GM15510 (cell line): ENCODE data around the gene NR5A2.

Experiments
- POLR2A ChIP-seq: IDR thresholded peaks from 3 replicates; pipeline ENCODE4 v1.6.1; 2011; ENCODE audit warnings: borderline replicate concordance; ENCODE audit not compliant: insufficient read length; ENCODE audit errors: extremely low read depth

Gene NR5A2

DNA sequence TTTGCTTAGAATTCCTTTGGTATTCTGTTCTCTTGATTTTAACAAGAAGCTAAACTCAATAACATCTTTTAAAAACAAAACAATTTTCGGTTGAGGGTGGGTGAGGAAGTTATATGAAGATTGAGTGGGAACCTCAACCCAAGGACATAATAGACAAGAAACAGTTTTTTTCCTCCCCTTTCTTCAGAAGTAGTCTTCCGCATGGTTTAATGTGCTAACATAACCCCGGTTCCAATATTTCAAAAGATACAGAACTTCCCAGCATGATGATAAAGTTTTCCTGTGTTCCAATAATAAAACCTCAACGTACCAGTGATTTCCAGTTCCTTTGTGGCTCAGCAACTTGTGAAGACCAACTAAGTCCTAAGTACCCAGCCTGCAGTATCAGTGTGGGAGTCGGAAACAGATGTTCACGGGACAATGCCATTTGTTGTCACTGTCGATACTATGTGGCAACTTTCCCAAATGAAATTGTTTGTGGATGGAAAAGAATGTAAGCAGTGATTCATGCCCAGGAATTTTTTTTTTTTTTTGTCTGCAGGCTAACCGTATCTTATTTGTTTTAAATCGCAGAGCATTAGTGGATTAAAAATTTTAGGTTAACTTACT is 48.5 kb downstream of the NR5A2 start:
- no peak for TF ChIP-seq POLR2A

DNA sequence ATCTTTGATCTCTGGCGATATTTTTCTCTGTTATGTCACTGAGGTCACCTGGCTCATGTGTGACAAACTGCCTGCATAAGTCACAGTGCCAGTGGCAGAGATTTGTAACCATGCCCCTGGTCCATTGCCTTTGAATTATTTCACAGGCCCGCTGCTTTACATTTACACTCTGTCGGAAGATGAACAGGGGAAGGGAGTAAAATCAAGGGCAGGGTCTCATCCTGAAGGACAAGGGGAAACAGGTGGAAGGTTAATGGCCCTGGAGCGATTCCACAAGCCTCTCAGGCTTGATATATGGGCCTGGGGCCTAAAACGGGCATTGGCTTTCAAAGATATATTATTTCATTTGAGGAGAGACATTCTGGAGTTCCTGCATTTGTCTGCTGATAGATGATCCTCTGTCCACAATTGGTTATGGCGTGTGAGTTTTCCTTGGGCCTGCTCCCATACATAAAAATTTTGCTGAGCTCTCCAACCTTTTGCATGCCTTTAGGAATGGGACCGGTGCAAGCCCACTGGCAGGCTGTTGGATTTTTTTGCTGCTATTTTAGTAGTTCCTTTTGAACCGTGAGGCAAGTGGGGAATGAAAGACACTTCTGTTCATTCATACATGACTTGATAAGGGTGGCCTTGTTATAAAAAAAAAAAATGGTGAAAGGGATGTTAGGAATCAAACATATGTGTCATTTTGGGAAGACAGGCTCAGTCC is 51.9 kb downstream of the NR5A2 start:
- no peak for TF ChIP-seq POLR2A

DNA sequence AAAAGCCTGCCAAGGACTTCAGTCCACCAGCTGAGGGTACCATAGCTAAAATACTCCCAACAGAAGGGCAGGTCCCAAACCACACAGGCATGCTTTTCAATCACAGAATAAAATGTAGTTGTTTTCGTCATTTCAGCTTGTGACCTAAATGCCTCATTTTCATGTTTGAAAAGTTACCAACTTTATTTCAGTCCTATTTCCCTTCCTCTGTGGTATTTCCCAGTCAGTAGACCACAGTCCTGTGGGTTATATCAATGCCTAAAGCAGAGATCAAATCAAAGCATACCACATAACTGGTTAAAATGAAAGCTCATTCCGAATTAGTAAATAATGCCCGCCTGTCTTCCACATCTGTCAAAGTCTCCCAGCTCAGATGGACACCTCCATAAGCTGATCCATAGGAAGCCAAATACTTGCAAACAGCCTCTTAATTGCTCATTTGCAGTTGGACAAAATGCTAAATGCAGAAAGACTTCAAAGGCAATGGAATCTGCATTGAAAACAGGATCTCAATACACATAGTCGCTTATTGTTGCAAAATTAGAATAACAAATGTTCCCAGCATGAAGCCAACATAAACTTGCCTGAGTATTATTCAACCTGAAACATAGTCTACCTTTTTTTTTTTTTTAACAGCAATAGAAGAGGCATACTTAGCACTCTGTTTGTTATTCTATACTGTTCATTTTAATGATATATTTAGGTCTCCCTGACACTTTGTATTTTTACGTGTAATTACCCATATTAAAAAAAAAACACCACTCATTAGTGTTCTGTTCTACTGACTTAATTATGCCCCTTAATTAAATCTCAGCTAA is 53.9 kb downstream of the NR5A2 start:
- no peak for TF ChIP-seq POLR2A

DNA sequence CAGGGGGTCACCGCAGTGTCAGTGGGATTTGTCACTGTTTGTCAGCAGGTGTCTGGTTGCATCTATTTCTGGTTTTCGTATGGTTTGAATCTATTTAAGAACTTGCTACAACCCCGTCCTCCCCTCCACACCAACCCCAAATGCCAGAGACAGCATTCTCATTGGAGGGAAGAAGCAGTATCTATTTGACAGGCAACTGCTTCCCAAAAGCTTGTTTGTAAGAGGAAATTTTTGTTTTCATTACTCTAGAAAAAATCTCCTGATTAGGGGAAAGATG is 54.4 kb downstream of the NR5A2 start:
- TF ChIP-seq POLR2A, result no peak

DNA sequence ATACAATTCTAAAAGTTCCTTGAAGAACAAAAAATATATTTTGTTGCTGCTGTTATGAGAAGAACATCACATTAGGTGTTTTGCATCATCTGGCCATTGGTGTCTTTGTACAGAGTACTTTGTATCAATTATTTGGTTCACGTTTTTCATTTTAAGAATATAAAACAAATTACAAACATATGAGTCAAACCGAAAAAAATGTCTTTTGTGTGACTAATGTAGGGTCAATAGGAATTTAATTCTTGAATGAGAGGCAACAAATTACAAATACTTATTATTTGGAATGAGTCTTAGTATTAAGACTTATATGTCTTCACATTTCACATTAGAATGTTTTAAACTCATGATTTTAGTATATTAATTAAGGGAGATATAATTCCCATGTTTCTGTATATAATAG is 54.8 kb downstream of the NR5A2 start:
- no peak for TF ChIP-seq POLR2A

DNA sequence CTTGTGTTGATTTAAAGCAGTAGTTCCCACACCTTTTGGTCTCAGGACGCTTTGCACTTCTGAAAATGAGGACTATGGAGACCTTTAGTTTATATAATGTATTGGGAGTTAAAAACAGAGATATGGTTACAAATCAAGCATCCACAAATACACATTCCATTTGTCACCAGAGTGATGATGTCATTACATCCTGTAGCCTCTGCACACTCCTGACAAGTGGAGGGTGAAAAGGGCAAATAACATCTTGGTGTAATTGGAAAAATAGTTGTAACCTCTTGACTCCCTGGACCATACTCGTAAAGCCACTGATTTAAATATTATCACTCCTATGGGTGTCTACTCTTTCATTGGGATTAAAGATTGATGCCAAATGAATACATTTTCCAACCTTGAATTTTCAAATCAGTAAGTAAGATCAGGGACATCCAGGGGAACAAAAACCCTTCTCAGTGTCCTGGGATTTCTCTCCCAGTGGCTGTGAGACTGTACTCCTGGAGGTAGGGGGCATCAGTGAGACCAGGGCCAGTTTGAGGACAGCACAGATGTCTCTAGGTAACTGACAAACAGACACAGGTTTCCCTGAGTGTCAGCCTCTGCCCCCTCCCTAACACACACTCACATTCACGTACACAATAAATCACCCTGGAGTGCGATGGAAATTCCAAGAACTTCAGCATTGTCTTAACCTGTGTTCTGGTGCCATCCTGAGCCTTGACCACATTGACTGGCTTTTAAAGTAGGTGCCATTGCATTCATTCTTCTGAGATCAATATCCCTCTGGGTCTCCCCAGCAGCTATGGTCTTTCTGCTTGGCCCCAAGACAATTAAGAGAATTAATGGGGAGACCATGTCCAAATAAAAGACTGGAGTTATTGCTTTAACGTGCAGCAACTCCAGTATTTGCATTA is 63.0 kb downstream of the NR5A2 start:
- no peak for TF ChIP-seq POLR2A

DNA sequence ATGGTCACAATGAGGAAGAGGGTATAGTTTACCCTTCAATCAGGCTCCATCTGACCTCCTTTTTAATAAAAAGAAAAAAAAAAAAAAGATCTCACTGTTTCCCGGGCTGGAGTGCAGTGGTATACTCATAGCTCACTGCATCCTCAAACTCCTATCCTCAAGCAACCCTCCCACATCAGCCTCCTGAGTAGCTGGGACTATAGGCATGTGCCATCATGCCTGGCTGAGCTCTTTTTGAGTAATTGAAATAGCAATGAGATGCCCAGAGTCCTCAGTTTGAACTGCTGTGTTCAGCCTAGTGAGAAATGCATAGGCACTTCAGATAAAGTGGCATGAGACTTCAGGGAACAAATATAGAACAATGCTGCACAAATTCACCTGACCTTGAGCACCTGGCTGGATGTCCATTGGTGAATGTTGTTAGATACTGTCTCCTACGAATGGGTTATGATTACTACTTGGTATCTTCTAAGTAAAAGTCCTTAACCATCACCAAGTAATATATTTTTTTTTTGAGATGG is 67.6 kb downstream of the NR5A2 start:
- no peak for TF ChIP-seq POLR2A

DNA sequence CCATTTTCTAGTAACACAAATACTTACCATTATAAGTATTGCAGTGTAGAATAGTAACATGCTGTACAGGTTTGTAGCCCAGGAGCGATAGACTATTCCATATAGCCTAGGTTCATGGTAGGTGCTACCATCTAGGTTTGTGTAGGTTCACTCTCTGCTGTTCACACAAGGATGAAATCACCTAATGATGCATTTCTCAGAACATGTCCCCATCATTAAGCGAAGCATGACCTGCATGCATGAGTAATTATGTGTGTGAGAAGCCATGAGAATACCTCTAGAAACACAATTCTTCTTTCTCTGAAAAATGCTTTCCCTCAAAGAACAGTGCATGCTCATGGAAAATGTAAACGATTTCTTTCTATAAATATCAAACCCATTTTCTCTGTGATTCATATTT is 69.3 kb downstream of the NR5A2 start:
- no peak for TF ChIP-seq POLR2A

DNA sequence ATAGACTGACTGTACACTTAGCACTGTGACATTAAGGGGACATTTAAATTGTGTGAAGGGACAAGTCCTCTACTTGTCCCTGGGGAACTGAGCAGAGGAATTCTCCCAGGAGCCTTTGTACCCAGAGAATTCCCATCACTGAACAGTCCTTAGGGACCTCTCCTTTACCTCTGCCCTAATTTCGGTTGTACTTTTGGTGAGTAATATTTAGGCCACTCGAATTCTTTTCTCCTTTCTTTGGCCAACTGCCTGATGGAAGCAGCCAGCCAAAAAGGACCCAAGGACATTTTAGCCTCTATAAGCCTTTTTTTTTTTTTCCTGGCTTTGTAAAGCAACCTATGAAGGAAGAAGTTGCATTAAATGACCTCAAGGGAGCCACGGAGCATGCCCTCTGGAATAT is 71.5 kb downstream of the NR5A2 start:
- no peak for TF ChIP-seq POLR2A

DNA sequence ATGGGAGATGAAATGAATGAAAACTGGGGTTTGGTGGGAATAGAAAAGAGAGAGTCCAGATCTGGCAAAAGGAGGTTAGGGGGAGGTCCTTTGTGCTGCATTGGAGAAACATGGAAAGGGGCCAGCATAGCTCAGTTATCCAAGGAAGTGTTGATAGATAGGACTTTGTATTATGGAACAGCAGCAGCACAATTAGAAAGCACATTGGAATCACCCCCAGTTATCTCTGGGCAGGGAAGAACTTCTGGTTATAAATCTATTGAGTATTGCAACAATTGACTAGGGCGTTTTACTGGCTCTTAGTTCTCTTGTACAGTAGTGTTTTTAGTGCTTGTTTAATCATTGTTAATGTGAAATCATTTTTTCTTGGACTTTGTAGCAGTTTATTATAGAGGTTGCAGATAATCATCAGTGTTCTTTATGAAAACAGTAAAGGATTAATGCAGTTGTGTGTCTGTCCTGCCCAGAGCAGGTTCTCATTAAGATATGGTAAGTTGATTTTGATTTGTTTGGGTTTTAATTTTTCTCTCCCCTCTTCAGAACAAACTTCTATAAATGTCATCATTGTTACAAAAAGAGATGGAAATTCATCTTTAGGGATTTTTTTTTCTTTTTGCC is 76.6 kb downstream of the NR5A2 start:
- TF ChIP-seq POLR2A, result no peak

DNA sequence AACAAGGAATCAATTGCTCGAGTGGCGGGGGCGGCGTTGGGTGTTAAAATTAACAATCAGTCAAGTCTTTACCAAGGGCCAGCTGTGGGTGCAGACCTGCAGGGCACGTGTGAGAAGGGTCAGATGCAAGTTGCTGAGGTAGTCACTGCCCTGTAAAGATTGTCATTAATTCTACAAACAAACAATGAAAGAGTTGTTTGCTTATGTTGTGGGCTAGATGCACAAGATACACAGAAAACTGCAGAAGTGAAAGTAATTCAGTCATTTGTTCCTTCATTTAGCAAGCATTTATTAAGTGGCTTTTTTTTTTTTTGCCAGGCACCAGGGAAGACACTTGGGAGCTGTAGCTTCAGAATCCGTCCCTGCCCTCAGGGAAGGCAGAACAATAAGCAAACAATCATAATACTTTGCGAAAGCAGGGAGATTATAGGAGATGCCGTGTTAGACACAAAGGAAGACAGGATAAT is 79.5 kb downstream of the NR5A2 start:
- no peak for TF ChIP-seq POLR2A

DNA sequence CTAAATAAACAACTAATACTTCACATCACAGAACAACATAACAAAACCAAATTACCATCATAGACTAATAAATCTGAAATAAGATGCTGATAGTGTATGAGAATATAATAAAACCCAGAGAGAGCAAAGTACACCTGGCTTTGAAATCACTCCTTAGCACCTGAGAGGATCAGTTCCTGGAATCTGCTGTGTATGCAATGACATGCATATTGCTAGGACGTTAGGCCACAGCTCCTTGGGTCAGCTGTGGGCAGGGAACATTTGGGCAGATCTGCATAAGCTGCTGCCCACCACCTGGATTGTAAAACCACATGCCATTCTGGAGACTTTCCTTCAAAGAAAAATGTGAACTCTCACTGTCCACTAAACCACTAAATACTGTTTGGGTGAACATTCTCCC is 81.1 kb downstream of the NR5A2 start:
- no peak for TF ChIP-seq POLR2A

DNA sequence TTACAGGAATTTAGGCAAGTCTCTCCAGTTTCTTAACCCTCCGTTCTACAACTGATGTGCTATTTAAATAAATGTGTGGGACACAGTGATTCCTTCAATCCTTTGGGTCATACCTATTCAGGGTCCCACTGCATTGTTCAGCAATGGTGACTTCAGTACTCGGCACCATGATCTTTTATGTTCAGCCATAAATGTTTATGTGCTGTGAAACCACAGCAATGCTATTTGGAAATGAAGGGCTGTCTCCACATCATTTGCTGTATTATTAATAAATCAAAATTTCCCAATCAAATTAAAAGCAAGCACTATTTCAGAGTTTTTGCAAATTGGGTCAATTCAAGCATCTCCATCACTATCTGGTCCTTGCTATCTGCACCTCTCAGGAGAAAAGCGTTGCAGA is 84.8 kb downstream of the NR5A2 start:
- no peak for TF ChIP-seq POLR2A

DNA sequence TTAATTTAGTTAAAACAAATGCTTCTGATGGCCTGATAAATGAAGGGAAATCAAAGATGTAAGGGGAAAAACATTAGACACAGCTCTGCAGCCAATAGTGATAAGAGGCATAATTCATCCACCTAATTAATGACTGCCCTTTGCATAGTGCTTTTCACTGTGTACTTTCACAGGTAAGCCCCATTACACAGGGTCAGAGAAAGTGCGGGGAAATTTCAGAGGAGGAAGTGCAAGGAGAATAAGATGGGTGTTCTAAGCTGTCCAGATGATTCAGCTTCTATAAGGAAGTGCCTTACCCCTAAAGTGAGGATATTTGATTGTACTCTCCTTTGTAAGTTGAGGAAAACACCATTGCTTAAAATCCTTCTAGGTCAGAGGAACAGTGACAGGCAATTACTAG is 88.0 kb downstream of the NR5A2 start:
- no peak for TF ChIP-seq POLR2A

DNA sequence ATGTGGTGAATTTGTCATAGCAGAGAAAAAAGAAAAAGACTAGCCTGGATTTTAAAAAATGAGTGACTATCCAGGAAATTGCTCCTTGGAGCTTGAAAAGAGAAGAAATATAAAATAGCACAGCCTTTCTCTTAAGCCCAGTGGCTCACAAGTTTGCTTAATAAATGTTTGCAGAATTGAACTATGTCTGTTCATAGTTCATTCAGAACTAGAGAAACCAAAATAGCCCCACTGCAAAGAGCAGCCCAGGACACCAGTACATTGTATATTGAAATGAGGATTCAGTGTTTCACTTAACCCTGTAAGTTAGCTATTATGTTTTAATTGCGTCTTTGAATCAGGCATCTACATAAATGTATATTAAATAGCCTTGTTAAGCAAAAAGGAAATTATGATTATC is 88.8 kb downstream of the NR5A2 start:
- no peak for TF ChIP-seq POLR2A
